H1 (cell line): ENCODE results near the gene ADAMTS8. TPM values are rescaled to one million over a fixed set of nuclear protein-coding genes. Genes with fewer than 3 reads are reported as not detected.

Experiments used
- CTCF ChIA-PET: fragments of 300-600 bp; sonication (Branson Sonifier 250); formaldehyde crosslinking; loops from one replicate; lab custom pipeline; 2021; ENCODE audit not compliant: partially characterized antibody; lab: Charles Lee
- POLR2A ChIA-PET: fragments of 300-600 bp; sonication (Branson Sonifier 250); formaldehyde crosslinking; loops from one replicate; lab custom pipeline; 2021; ENCODE audit warnings: inconsistent platforms; ENCODE audit not compliant: partially characterized antibody; lab: Charles Lee
- DNase-seq, 2 experiments: peaks; one replicate each; pipeline versions ENCODE4 v3.0.0 to v3.0.0-alpha.2; 2010 to 2022; ENCODE audit warnings: low spot score in 2 of 2, low read depth in 1 of 2, mixed read lengths in 1 of 2
- FAIRE-seq: peaks from 2 replicates; lab custom pipeline; 2011; peaks lifted over from hg19 to GRCh38; lab: Jason Lieb, UNC
- H2AFZ ChIP-seq: 2 replicates; pipeline ENCODE4 v1.8.1; 2012; ENCODE audit warnings: low read length, inconsistent platforms
- H2AK5ac ChIP-seq: 2 replicates; pipeline ENCODE4 v1.6.1; 2013; ENCODE audit warnings: low read depth, low read length
- H2BK120ac ChIP-seq: replicated peaks from 2 replicates; pipeline ENCODE3; 2013; ENCODE audit warnings: low read depth, low read length, inconsistent platforms
- H2BK12ac ChIP-seq: 2 replicates; pipeline ENCODE4 v1.6.1; 2013; ENCODE audit warnings: low read depth, low read length
- H2BK15ac ChIP-seq: 2 replicates; pipeline ENCODE4 v1.6.1; 2013; ENCODE audit warnings: low read length
- H2BK20ac ChIP-seq: 2 replicates; pipeline ENCODE4 v1.6.1; 2013; ENCODE audit warnings: low read length
- H2BK5ac ChIP-seq: 2 replicates; pipeline ENCODE4 v1.6.1; 2013; ENCODE audit warnings: low read depth, low read length
- H3K14ac ChIP-seq: 2 replicates; pipeline ENCODE4 v1.6.1; 2013; ENCODE audit warnings: inconsistent platforms; ENCODE audit not compliant: insufficient read length
- H3K18ac ChIP-seq: 2 replicates; pipeline ENCODE4 v1.6.1; 2013; ENCODE audit warnings: low read length; ENCODE audit errors: extremely low read depth
- H3K23ac ChIP-seq: 2 replicates; pipeline ENCODE4 v1.6.1; 2013; ENCODE audit warnings: inconsistent platforms; ENCODE audit not compliant: insufficient read length
- H3K23me2 ChIP-seq: 2 replicates; pipeline ENCODE4 v1.6.1; 2013; ENCODE audit warnings: low read depth, low read length
- H3K27ac ChIP-seq: 2 replicates; pipeline ENCODE4 v1.6.1; 2011; ENCODE audit warnings: low read depth, low read length, inconsistent platforms
- H3K27me3 ChIP-seq, 4 experiments: replicated peaks in 1 of 4; 1 replicate in 1 of 4; 2 replicates in 3 of 4; pipeline versions ENCODE4 v1.6.1 to v1.8.1; 2011 to 2013; ENCODE audit warnings: low read length in 3 of 4, mild to moderate bottlenecking in 3 of 4, inconsistent platforms in 2 of 4, mixed read lengths in 2 of 4, moderate library complexity in 1 of 4; ENCODE audit not compliant: control insufficient read depth in 3 of 4, insufficient read depth in 3 of 4; ENCODE audit errors: extremely low read depth in 1 of 4
- H3K36me3 ChIP-seq, 4 experiments: 2 replicates each; pipeline versions ENCODE4 v1.6.1 to v1.8.1; 2011 to 2013; ENCODE audit warnings: mild to moderate bottlenecking in 4 of 4, low read length in 3 of 4, moderate library complexity in 2 of 4, control low read depth in 1 of 4, inconsistent platforms in 1 of 4; ENCODE audit not compliant: insufficient read depth in 4 of 4, control insufficient read depth in 2 of 4
- H3K4ac ChIP-seq: replicated peaks from 2 replicates; pipeline ENCODE3; 2013; ENCODE audit warnings: low read length, low read depth, mixed read lengths, inconsistent platforms; ENCODE audit not compliant: insufficient read length
- H3K4me1 ChIP-seq, 4 experiments: replicated peaks in 1 of 4; 1 replicate in 1 of 4; 2 replicates in 3 of 4; pipeline versions ENCODE4 v1.6.1 to v1.8.1; 2011 to 2013; ENCODE audit warnings: low read length in 3 of 4, inconsistent platforms in 2 of 4, mixed read lengths in 1 of 4; ENCODE audit not compliant: insufficient read depth in 4 of 4, control insufficient read depth in 3 of 4
- H3K4me2 ChIP-seq, 2 experiments: 2 replicates each; pipeline versions ENCODE4 v1.6.1 to v1.8.1; 2011 to 2013; ENCODE audit warnings: low read depth in 2 of 2, low read length in 2 of 2, control low read depth in 1 of 2, inconsistent platforms in 1 of 2, mild to moderate bottlenecking in 1 of 2; ENCODE audit not compliant: insufficient read depth in 1 of 2
- H3K4me3 ChIP-seq, 4 experiments: fragments of 200-600, 300-600 bp in 1 of 4; sonication (generic), shearing (Covaris generic), sonication (Bioruptor Twin) in 1 of 4; 2 replicates each; pipeline versions ENCODE4 v1.5.1 to v1.8.1; 2011 to 2016; ENCODE audit warnings: low read length in 4 of 4, low read depth in 3 of 4, control low read depth in 2 of 4, inconsistent platforms in 2 of 4, mild to moderate bottlenecking in 2 of 4, mixed read lengths in 1 of 4, moderate library complexity in 1 of 4; ENCODE audit not compliant: insufficient read depth in 2 of 4; ENCODE audit errors: extremely low read depth in 1 of 4
- H3K56ac ChIP-seq: replicated peaks from 2 replicates; pipeline ENCODE3; 2013; ENCODE audit warnings: low read depth, mild to moderate bottlenecking, mixed read lengths, low read length, inconsistent platforms; ENCODE audit not compliant: insufficient read length
- H3K79me1 ChIP-seq: 2 replicates; pipeline ENCODE4 v1.6.1; 2013; ENCODE audit warnings: low read depth, low read length, control low read depth
- H3K79me2 ChIP-seq, 2 experiments: 2 replicates each; pipeline versions ENCODE4 v1.6.1 to v1.8.1; 2012 to 2013; ENCODE audit warnings: low read length in 2 of 2, mild to moderate bottlenecking in 2 of 2, inconsistent platforms in 1 of 2; ENCODE audit not compliant: insufficient read depth in 2 of 2, control insufficient read depth in 1 of 2
- H3K9ac ChIP-seq, 4 experiments: replicated peaks in 1 of 4; 1 replicate in 1 of 4; 2 replicates in 3 of 4; pipeline versions ENCODE4 v1.6.1 to v1.8.1; 2011 to 2013; ENCODE audit warnings: low read depth in 3 of 4, low read length in 3 of 4, control low read depth in 2 of 4, mild to moderate bottlenecking in 2 of 4, moderate library complexity in 2 of 4, inconsistent platforms in 1 of 4; ENCODE audit errors: extremely low read depth in 1 of 4
- H3K9me3 ChIP-seq, 2 experiments: 2 replicates each; pipeline versions ENCODE4 v1.6.1 to v1.8.1; 2012 to 2013; ENCODE audit warnings: mild to moderate bottlenecking in 2 of 2, moderate library complexity in 2 of 2, control low read depth in 1 of 2, inconsistent platforms in 1 of 2, low read depth in 1 of 2, low read length in 1 of 2, mixed read lengths in 1 of 2; ENCODE audit not compliant: insufficient read depth in 2 of 2
- H4K20me1 ChIP-seq, 2 experiments: replicated peaks in 1 of 2; 2 replicates each; pipeline versions ENCODE3 to v1.8.1; 2011 to 2013; ENCODE audit warnings: inconsistent platforms in 2 of 2, low read length in 2 of 2, mild to moderate bottlenecking in 1 of 2; ENCODE audit not compliant: insufficient read depth in 2 of 2, control insufficient read depth in 1 of 2
- H4K5ac ChIP-seq: 2 replicates; pipeline ENCODE4 v1.6.1; 2013; ENCODE audit warnings: low read length, low read depth, mixed read lengths, inconsistent platforms; ENCODE audit not compliant: insufficient read length
- H4K8ac ChIP-seq: 2 replicates; pipeline ENCODE4 v1.8.0; 2013; ENCODE audit warnings: mild to moderate bottlenecking, moderate library complexity, low read length, inconsistent platforms; ENCODE audit not compliant: insufficient read depth; ENCODE audit errors: extremely low read depth
- H4K91ac ChIP-seq: replicated peaks from 2 replicates; pipeline ENCODE3; 2013; ENCODE audit warnings: low read length, mixed read lengths, inconsistent platforms; ENCODE audit not compliant: insufficient read length
- BACH1 ChIP-seq: IDR thresholded peaks from 2 replicates; pipeline ENCODE4 v1.6.1; 2012; ENCODE audit warnings: low read length, improper control_type of control experiment
- E2F6 ChIP-seq: IDR thresholded peaks from 2 replicates; pipeline ENCODE4 v1.6.1; 2012; ENCODE audit warnings: inconsistent platforms
- JUN ChIP-seq: IDR thresholded peaks from 2 replicates; pipeline ENCODE4 v1.6.1; 2011; ENCODE audit warnings: low read depth, mild to moderate bottlenecking, improper control_type of control experiment, low read length
- POLR2A ChIP-seq, 2 experiments: IDR thresholded peaks; 1 replicate in 1 of 2; 2 replicates in 1 of 2; pipeline ENCODE4 v1.6.1; 2011; ENCODE audit warnings: low read depth in 2 of 2, low read length in 2 of 2, mild to moderate bottlenecking in 2 of 2; ENCODE audit errors: control extremely low read depth in 1 of 2
- POLR2AphosphoS5 ChIP-seq: IDR thresholded peaks from 2 replicates; pipeline ENCODE4 v1.6.1; 2011; ENCODE audit warnings: low read depth, low read length
- RBBP5 ChIP-seq: IDR thresholded peaks from 2 replicates; pipeline ENCODE4 v1.7.1; 2012; ENCODE audit warnings: low read depth, mild to moderate bottlenecking, inconsistent platforms, low read length, moderate library complexity, borderline replicate concordance
- SIN3A ChIP-seq, 2 experiments: IDR thresholded peaks in 1 of 2; conservative IDR thresholded peaks in 1 of 2; 2 replicates each; pipeline ENCODE4 v1.6.1; 2011 to 2012; ENCODE audit warnings: low read length in 2 of 2, improper control_type of control experiment in 1 of 2, low read depth in 1 of 2, mild to moderate bottlenecking in 1 of 2
- TAF1 ChIP-seq: IDR thresholded peaks from 2 replicates; pipeline ENCODE4 v1.6.1; 2011; ENCODE audit warnings: mild to moderate bottlenecking, low read depth, low read length
- TBP ChIP-seq: IDR thresholded peaks from 2 replicates; pipeline ENCODE4 v1.6.1; 2011; ENCODE audit warnings: low read depth, low read length, improper control_type of control experiment
- ZNF274 ChIP-seq: IDR thresholded peaks from 2 replicates; pipeline ENCODE4 v1.7.0; 2012; ENCODE audit warnings: low read length, borderline replicate concordance; ENCODE audit errors: extremely low read depth
- WGBS, 2 experiments: shearing (Covaris generic) in 1 of 2; methylation state at CpG; one replicate each; pipeline versions ENCODE4 v1.1.6 to v1.1.7; 2013 to 2015; ENCODE audit warnings: low lambda C conversion rate in 2 of 2, mixed read lengths in 2 of 2, inconsistent platforms in 1 of 2, low coverage in 1 of 2, missing lambda C conversion rate in 1 of 2; ENCODE audit not compliant: insufficient replicate concordance in 2 of 2, insufficient coverage in 1 of 2, insufficient read length in 1 of 2; ENCODE audit errors: extremely low coverage in 1 of 2, missing lambda C conversion rate in 1 of 2; 5-methylcytosine and 5-hydroxymethylcytosine counted together
- polyA plus RNA-seq, 7 experiments: library from polyadenylated mRNA; depleted of rRNA in 3 of 7; stranded (reverse) in 5 of 7; unstranded in 2 of 7; fragments of >200 nt in 5 of 7; fragments of 200-250 nt in 2 of 7; gene quantifications; 1 replicate in 5 of 7; 2 replicates in 1 of 7; 4 replicates in 1 of 7; pipeline versions ENCODE4 v1.2.1 to v1.2.3, GENCODE V29; 2011 to 2013; ENCODE audit warnings: missing spikeins in 2 of 7, mixed read lengths in 2 of 7
- total RNA-seq: library from RNA; stranded (reverse); fragmentation: NEBNext Ultra II Directional; extraction: Animal tissue kit (Norgen Biotek cat#: 25700); gene quantifications from 2 replicates; pipeline ENCODE4 v1.2.1, GENCODE V29; 2021

Gene ADAMTS8
- total and polyA plus RNA-seq, 2 of the 8 experiments (the other 6 are each of a cell fraction or from before 2014, with no cell fraction given) = 9.3 to 16.6 TPM

DNA sequence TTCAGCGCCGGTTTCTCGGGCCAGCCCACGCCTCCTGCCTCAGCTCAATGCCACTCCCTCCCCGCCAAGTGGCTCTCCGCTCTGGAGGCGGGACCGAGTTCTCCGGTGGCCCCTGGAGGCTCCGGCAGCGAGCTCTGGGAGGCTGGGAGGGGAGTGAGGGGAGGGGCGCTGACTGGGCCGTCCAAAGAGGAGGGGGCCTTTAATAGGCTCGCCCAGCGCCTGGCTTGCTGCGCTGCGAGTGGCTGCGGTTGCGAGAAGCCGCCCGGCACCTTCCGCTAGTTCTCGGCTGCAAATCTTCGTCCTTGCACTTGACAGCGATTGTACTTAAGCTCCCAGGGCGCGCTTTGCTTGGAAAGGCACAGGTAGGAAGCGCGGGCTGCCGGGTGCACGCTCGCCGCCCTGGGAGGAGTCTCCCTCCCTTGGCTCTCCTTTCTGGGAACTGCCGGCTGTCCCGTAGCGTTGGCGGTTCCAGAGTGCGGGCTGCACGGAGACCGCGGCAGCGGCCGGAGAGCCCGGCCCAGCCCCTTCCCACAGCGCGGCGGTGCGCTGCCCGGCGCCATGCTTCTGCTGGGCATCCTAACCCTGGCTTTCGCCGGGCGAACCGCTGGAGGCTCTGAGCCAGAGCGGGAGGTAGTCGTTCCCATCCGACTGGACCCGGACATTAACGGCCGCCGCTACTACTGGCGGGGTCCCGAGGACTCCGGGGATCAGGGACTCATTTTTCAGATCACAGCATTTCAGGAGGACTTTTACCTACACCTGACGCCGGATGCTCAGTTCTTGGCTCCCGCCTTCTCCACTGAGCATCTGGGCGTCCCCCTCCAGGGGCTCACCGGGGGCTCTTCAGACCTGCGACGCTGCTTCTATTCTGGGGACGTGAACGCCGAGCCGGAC lies 20.3 kb upstream of the ADAMTS8 start, which contains the start of gene ADAMTS15:
Gene ADAMTS15, plus strand, starts transcription at position 230 of the 894 bp plus-strand sequence. Its CDS starts 329 bp downstream, at position 559.
- H3K4me2 ChIP-seq = peak within 1 kb of the TSS; percentile 90 to 99
- H3K56ac ChIP-seq = no peak within 1 kb of the TSS
- no peak within 1 kb of the TSS for H3K9ac ChIP-seq
- CTCF ChIA-PET = interaction anchor here (0.6 to 21.7 kb wide), 13 partner anchors 11 to 450 kb away, joined by 3 to 521 read pairs (median 3); no protein-coding TSS in a partner anchor
- H4K20me1 ChIP-seq = peaks cover 3 to 4% of the 10 kb centered on the region in 2 experiments
- H3K18ac ChIP-seq = peak within 1 kb of the TSS; percentile 27
- no peaks in the 10 kb centered on the region for H3K9me3 ChIP-seq
- peaks cover 9 to 63% (median 44%) of the 10 kb centered on the region in 4 experiments for H3K27me3 ChIP-seq
- H2BK20ac ChIP-seq = no peak within 1 kb of the TSS
- peak within 1 kb of the TSS; percentile 88; the same call in 1 of the 2 replicates for H2BK15ac ChIP-seq
- 1% methylated on average over 65 of the region's 75 CpGs; no CpG with 5 or more reads in 1 of the 2 experiments for WGBS, 2 experiments
- no peak within 1 kb of the TSS for H3K23ac ChIP-seq
- peak within 1 kb of the TSS; percentile 49 to 72 (median 54) for H3K4me3 ChIP-seq
- no peak within 1 kb of the TSS for H2BK5ac ChIP-seq
- H3K36me3 ChIP-seq = no peaks in the 10 kb centered on the region
- no peak within 1 kb of the TSS for H3K4ac ChIP-seq
- no peaks in the 10 kb centered on the region; the same call in 1 of the 2 replicates for H3K79me1 ChIP-seq
- no peak within 1 kb of the TSS for H4K5ac ChIP-seq
- peak within 1 kb of the TSS; percentile 90; the same call in 1 of the 2 replicates for H2AFZ ChIP-seq
- no peak within 1 kb of the TSS; the same call in 1 of the 2 replicates for H4K8ac ChIP-seq
- H4K91ac ChIP-seq = no peak within 1 kb of the TSS
- POLR2A ChIA-PET = interaction anchor here (0.6 to 1.3 kb wide), 2 partner anchors 40 to 129 kb away, joined by 4 to 5 read pairs; no protein-coding TSS in a partner anchor
- peaks cover 0 to 9% (median 6%) of the 10 kb centered on the region in 4 experiments; a peak in 6 of 7 replicates for H3K4me1 ChIP-seq
- no peak within 1 kb of the TSS for H2BK12ac ChIP-seq
- FAIRE-seq = no peak
- H3K79me2 ChIP-seq = no peaks in the 10 kb centered on the region
- peaks cover 16% of the 10 kb centered on the region for H3K23me2 ChIP-seq
- H2AK5ac ChIP-seq = no peak within 1 kb of the TSS
- H3K27ac ChIP-seq = no peak within 1 kb of the TSS
- no peak within 1 kb of the TSS for H2BK120ac ChIP-seq
- no peak within 1 kb of the TSS for H3K14ac ChIP-seq
- DNase-seq = peak; percentile 80 to 87
- TF ChIP-seq POLR2AphosphoS5 = 0 out of 2 replicates have a peak, but pooled peaks have one; percentile 30
- TF ChIP-seq SIN3A (conservative IDR thresholded peaks at IDR 0.05 in 1 of 2, IDR thresholded peaks at IDR 0.05 in 1 of 2; ENCODE audit: low read depth in 1 of 2, low read length in 2 of 2) = peak; percentile 32 to 77; a peak in 2 of 4 replicates
- TF ChIP-seq JUN = no peak
- peak; percentile 26 for TF ChIP-seq TBP
- no peak for TF ChIP-seq ZNF274
- peak; percentile 66; the same call in 1 of the 2 replicates for TF ChIP-seq RBBP5
- peak; percentile 45 for TF ChIP-seq E2F6
- TF ChIP-seq TAF1 = peak; percentile 45; the same call in 1 of the 2 replicates
- TF ChIP-seq POLR2A (IDR thresholded peaks at IDR 0.05; ENCODE audit: control extremely low read depth in 1 of 2, low read depth in 2 of 2, low read length in 2 of 2) = peak in 1 of 2 experiments; percentile 34; a peak in 1 of 3 replicates
- no peak for TF ChIP-seq BACH1
